HG03066 (cell line): ENCODE data around the gene TNNI3K.

Experiments used
- ATAC-seq: cut with Tn5 transposase; IDR thresholded peaks from one replicate; pipeline ENCODE4 v1.9.1; 2021; ENCODE audit warnings: low read depth; ENCODE audit not compliant: unreplicated experiment

Gene TNNI3K

DNA sequence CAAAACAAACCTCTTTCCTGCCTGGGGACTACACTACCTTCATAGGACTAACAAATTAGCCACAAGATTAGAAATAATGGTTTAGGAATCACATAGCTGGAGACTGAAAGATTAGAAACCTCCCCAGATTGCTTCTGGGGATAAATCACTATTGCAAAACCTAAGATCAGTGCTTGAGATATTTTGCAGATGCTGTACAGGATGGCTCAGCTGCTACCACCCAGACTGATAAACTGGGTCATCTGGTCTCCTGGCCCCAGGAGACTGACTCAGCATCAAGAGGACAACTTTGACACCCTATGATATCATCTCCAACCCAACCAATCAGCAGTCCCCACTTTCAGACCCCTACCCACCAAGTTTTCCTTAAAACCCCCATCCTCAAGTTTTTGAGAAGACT, 140.2 kb downstream of the TNNI3K start:
- ATAC-seq, result no peak

DNA sequence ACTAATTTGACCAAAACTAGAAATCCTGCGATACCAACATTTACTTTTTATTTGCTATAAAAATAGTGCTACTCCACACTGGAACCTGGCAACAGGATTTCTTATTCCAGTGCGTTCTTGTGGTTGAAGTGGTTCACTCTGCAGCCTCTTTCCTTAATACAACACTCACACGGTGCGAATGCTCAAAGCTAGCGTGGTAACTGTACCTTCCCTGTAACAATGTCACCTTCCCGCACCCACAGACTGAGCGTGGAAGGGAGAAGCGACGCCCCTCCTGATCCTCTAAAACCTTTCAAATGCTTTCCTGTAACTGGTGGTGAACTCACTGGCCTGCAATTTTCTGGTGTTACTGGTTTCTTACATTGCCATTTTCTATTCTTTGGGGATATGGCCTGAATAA, 145.1 kb downstream of the TNNI3K start:
- ATAC-seq, result no peak

DNA sequence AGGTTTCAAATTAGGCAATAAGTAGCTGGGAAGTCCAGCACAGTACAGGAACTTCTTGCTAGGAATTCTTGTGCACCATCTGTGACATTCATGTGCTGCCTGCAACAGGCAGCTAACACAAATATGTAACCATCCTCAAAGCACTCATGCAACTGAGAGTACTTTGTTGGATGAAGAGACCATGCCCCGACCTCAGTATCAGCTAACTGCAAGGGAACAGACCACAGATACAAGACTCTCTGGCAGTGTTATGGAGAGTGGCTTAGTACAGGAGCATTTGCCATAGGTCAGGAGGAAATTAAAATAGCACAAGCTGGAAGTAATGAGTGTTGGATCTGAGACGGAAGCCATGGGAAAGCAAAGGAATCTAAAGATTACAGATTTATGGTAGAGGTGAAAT, 153.7 kb downstream of the TNNI3K start:
- ATAC-seq, result no peak

DNA sequence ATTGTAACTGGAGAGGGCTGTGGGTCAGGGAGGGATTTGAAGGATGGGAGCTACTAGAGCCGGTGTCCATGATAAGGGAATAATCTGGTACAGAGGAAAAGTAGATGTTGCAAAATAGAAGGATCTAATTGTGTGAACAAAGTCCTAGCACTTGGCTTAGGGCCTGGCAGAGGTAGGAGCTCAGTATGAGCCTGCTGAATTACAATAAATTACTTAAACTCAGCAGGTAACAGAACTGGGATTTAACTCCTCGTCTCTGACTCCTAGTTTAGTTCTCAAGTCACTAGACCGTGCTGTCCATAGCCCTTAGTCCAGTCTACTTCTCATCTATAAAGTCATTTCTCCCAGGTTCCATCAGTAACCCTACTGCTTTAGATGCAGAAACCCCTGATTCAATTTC, 157.0 kb downstream of the TNNI3K start:
- no peak for ATAC-seq

DNA sequence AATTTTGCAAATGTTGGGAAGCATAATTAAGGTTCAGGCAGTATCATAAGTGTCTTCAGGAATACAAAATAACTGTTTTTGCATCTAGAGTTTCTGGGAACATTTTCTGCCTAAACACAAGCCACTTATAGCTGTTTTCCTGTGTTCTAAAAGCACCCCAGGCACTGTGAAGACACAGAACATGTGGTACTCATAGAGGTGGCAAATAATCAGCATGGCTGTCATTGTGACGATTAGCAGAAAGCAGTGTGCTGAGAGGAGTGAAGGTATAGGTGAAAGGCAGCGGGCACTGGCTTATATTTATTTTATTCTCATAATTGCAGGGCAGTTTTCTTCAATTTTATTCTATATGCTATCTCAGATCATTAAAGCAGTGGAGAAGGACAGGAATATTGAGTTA, 157.7 kb downstream of the TNNI3K start:
- ATAC-seq, result no peak

DNA sequence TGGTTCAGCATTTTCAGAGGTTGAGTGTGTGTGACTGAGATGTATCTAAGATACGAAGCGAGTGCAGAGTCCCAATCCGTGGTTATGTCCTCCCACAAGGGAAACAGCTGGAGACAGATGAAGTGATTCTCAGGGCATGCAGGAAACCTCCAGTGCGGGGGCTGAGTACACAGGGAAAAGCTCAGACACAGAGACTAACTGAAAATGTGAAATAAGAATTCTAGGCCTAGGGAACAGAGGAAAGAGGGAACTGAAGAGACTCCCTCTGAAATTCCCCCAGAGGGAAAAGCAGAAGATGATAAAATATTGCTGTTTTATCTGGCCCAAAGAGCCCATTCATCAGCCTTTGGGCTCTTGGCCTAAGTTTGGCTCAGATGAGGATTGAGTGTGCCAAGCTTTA, 160.4 kb downstream of the TNNI3K start:
- ATAC-seq, result no peak

DNA sequence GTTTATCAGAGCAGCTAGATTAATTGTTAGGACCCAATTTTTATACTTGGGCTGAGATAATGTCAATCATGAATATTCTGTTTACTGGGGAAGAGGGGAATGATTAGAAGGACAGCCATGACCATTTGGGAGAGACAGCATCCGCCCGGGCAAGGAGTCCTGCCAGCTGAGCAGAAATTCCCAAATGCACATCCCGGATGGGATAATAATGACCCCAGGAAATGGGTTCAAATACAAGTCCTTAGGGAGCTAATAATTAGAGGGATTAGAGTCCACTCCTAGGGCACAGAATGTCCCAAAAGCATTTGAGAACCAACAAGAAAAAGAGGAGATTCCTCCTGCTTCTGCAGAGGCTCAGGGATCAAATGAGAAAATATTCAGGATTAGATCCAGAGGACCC, 161.3 kb downstream of the TNNI3K start:
- no peak for ATAC-seq

DNA sequence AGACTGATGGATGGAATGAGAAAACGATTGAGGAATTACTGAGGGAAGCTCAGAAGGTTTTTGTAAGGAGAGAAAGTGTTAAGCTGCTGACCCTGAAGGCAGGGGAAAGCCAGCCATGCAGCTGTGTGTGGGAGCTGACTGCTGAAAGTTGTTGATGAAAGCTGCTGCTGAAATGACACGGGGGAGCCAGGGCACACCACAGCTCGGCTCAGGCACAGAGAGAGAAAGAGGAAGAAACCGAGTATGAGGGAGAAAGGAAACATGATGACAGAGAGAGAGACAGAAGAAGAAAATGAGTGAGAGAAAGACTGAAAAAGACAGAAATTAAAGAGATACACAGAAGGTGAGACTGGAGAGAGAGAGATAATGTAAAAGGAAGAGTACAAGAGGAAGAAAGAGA, 161.7 kb downstream of the TNNI3K start:
- no peak for ATAC-seq

DNA sequence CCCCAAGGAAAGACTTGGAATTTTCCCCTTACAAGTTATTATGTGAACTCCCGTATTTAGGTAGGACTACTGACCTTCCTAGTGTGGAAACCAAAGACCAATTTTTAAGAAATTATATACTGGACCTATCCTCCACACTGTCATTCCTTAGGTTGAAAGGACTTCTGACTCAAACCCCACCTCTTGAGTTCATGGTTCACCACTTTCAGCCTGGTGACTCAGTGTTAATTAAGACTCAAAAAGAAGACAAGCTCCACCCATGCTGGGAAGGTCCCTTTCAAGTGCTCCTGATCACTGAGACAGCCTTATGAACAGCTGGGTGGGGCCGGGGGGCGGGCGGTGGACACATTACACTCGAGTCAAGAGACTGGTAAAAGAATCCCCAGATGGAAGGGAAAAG, 164.1 kb downstream of the TNNI3K start:
- no peak for ATAC-seq

DNA sequence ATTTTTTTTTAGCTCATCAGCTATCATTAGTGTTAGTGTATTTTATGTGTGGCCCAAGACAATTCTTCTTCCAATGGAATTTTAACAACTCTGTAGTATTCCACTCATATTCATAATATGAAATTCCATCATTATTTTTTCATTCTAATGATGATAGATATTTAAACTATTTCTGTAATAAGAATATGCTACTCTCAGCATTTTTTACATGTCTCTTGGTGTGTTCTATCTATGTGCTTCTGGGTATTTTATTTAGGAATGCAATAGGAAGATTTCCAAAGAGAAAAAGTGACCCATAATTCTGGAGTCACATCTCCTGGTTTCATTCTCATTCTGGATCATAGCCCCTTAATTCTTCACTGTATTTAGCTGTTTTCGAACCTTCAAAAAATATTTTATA, 167.7 kb downstream of the TNNI3K start:
- ATAC-seq, result no peak

DNA sequence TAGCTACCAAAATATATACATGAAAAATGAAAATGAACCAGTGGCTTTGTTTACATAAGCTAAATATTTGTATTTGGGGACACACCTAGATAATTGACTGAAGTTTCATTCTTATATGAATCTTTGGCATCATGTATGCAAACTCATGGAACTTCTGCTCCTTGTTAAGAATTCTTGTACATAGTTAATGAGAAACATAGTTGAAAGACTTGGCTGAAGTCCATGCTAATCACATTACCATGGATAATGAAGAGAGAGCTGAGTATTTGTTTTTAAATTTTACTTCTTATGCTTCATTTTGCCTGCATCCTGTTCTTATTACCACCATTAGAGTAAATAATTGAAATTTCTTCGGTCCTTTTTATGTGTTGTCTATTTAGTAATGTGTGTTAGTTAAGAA, 168.4 kb downstream of the TNNI3K start:
- no peak for ATAC-seq

DNA sequence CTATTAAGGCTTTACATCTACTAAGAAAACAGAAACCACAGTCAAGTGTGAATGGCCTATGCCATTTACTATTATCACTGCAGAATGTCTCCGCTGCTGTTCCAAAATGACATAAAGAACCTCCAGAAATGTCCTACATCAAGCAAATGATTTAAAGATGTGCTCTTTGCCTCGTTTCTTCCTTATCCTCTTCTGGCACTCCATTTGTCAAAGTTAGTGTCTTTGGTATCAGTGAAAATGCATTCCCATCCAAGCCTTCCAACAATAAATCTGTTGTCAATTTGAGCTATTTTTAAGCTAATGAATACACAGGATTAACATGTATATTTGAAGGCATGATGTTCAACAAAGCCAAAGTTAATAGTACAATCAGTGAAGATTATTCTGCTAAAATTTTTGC, 171.6 kb downstream of the TNNI3K start:
- no peak for ATAC-seq

DNA sequence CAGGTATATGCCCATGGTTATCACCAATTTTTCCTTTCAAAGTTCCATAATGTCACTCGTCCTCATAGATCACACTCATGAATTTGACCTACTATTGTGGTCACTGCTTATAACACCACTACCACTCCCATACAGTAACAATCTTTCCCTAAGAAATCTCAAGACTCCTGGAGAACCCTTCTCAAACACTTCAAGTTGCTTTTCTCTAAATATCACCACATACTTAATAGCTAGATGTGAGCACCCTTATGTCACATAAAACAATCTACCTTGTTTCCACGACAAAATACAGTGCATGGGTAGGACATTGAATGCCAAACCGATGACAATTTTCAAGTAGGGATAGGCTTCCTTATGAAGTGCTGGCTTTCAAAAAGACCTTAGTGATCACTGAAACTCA, 172.7 kb downstream of the TNNI3K start:
- no peak for ATAC-seq

DNA sequence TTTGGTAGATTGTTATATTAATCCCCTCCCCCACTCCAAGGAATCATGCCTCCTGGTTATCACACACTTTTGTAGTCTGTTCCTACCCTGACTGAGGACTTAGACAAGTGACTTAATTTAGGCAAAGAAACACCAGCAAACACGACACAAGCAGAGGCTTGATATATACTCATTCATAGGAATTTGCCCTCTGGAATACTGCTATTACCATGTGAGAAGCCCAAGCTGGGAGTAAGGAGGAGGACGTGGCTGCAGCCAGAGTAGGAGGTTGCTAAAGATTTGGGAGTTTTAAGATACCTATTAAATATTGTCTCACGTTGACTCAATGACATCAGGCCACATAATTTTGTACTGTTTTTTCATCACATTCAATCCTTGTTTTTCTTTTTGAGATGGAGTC, 177.1 kb downstream of the TNNI3K start:
- no peak for ATAC-seq

DNA sequence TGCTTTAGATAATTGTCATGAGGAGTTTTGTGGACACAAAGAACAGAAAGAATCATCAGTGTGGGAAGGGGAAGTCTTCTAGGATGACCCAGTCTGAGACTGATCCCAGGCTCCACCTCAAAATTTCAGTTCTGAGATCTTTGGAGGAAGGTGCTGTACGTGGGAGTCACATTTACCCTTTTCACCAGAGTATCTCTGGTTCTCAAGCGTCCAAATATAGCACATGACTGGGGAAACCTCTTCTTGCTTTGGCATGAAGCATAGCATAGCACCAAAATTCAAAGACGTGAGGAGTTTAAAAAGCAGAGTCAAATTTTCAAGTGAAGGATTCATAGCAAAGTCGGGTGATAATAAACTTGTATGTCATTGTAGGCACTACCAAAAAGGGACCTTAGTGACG, 180.7 kb downstream of the TNNI3K start:
- ATAC-seq, result no peak

DNA sequence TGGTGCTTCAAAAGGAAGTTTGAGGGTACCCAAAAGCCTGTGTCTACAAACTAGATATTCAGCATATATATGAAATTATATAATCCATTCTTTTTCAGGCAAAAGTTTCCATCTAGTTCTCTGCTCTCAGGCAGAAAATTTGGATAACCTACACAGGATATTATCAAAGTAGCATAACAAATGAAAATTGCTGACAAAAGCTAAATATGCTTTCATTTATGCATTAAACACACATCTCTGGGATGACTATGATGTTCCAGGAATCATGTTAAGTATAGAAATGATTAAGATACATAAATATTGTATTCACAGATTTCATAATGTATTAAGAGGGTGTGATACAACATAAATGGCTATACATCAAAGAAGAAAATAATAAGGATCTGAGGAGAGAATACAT, 184.4 kb downstream of the TNNI3K start:
- no peak for ATAC-seq

DNA sequence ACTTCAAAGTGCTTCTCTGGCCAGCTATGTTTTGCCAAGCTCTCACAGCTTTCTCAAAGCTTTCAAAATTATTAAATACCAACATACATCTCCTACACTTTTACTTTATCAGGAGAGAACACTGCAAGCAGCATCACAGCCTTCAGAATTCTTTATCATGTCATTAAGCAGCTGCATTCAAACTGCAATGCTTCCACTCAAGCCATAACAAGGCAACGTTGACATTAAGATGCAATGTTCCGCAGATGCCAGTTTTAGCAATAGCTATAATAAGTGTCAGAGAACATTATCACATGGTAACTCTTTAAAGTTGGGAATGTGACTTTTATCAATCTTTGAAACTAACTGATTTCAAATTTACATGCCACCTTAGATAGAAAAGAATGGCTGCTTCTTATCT, 185.3 kb downstream of the TNNI3K start:
- ATAC-seq, result no peak

DNA sequence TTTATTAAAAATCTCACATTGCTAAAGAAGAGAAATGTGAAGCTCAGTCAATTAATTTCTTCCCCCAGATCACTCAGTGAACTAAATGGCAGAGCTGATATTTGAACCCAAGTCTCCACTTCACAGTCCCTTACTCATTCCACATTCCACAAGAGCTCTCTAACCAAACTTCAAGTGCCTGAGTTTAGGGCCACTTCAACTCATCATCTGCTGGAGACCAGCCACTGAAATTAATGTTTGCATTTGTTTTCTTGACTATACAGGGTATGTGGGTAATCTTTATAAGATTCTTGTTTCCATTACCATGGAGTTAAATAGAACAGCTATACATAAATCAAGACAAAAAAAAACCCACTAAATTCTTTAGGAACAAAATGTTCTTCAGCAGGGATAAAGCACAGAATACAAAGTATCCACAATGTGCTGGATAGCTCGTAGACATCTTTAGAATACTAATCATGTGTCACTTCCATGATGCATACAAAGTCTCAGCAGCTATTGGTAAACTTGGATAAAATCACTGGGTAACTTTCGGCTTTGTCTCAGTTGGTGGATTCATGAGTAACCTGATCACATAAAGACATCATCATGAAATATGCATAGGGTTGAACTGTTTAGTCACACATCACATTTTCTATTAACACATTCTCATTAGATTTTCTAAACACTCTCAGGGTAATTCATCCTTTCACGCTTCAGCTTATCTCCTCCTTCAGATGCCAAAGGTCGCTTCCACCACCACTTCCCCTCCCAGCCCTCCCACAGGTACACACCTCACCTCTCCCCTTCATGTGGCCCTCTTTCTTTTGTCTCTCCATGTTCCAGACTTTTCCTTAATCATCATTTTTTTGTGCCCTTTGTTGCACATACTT, 187.5 kb downstream of the TNNI3K start:
- ATAC-seq, result no peak

DNA sequence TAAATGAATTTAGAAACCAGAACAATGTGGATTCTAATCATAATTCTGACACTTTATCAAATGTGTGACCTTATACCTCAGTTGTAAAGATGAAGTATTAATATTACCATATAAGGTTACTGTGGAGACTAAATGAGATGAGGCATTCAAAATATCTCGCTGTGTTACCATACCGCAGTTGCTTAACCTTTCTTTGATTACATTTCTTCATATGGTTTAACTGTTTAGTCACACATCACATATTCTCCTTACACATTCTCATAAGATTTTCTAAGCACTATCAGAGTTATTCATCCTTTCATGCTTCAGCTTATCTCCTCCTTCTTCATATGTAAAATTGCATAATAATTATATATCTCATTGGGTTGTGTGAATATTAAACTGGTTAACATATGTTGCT, 188.3 kb downstream of the TNNI3K start:
- ATAC-seq, result no peak

DNA sequence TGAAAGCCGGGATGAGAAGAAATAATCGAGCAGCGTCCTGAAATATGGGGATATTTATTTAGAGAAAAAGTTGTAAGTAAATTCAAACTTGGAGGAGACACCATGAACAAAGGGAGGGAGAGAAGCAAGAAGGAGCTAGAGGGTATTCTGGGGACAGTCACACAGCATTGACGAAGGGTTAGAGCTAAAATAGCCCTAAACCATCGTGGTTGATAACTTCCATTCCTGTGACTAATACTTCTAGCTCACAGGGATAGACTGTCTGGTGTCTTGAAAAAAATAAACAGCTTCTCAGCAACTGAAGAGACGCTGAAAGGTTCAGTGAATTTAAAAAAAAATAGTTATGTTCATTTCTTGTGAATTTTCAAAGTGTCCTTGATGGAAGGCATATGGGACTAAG, 190.5 kb downstream of the TNNI3K start:
- no peak for ATAC-seq

DNA sequence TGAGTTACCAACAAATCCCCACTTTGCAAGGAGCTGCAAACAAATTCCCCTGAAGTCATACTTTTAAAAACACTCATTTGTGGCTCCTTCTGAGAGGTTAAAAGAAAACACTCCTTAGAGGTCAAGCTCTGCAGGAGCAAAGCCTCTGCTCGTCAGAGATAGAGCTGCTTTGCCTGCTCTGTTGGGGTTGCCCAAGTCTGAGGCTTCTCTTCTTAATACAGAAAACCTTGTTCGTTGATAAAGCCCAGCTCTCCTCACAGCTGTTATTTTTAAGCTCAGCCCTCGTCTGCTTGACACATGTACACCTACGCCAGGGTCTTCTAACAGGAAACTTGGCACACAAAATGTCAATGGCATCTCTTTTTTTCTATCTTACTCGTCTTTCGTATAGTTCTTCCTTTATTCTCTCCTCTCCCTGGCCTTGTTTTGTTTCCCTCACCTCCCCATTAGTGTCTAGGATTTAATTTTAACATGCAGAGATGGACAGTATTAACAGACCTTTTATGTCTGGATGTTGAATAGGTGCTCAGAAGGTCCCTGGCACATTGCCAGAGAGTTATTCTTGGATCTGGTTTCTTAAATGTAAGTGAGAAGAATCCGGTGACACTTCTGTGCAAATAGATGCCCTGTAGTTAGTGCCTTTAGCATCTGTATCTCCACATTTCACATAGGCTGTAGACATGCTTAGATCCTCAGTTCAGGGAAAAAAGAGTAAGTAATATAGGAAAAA, 191.2 kb downstream of the TNNI3K start:
- ATAC-seq, result no peak

DNA sequence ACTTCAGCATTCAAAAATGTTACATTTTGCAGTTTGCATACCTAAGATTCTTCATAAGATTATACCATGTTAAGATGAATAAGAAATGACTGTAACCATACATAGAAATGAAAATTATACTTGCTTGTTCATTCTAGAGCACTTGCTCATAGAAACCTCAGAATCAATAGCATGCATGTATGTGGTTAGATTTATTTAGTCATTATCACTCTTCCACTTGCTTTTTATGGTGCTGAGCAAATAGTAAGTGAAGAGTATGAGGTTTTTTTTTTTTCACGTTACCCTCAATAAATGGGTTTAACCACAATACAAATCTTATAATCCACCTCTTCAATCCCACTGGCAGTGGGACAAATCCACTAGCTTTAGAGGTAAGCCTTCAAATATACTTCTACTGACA, 192.5 kb downstream of the TNNI3K start:
- ATAC-seq, result no peak
